Stomach (tissue), 9 donors: Measurements from ENCODE around the gene CCNK. TPM values are rescaled to one million over a fixed set of nuclear protein-coding genes. Genes with fewer than 3 reads are reported as not detected.

ENCODE experiments used
- DNase-seq, 2 donors: peaks; one replicate each; pipeline versions ENCODE4 v3.0.0 to v3.0.0-alpha.2; 2013 to 2019
- H3K27ac ChIP-seq, 5 donors: fragments of 200-600 bp in 4 of 5; sonication (generic) in 4 of 5; one replicate each; pipeline ENCODE4 v1.5.1; 2013 to 2019; ENCODE audit warnings: mild to moderate bottlenecking in 1 of 5, moderate library complexity in 1 of 5
- H3K27me3 ChIP-seq, 3 donors: fragments of 200-600 bp; sonication (generic); one replicate each; pipeline ENCODE4 v1.5.1; 2017 to 2019; ENCODE audit warnings: mixed run types in 1 of 3
- H3K36me3 ChIP-seq, 4 donors: fragments of 200-600 bp; sonication (generic); 1 replicate in 3 of 4; 2 replicates in 1 of 4; pipeline ENCODE4 v1.5.1; 2016 to 2019
- H3K4me1 ChIP-seq, 4 donors: fragments of 200-600 bp; sonication (generic); one replicate each; pipeline ENCODE4 v1.5.1; 2016 to 2019
- H3K4me3 ChIP-seq, 4 donors: fragments of 200-600 bp; sonication (generic) in 3 of 4; one replicate each; pipeline ENCODE4 v1.5.1; 2016 to 2019; ENCODE audit warnings: mild to moderate bottlenecking in 1 of 4
- H3K9me3 ChIP-seq, 4 donors: fragments of 200-600 bp; sonication (generic); one replicate each; pipeline ENCODE4 v1.5.1; 2016 to 2019
- EP300 ChIP-seq: sonication (generic); formaldehyde crosslinking; IDR thresholded peaks from one replicate; pipeline ENCODE4 v1.6.1; 2017; ENCODE audit warnings: antibody characterized with exemption
- POLR2A ChIP-seq, 4 donors: fragments of 450-650 bp; IDR thresholded peaks; one replicate each; pipeline ENCODE4 v1.6.1; 2016; ENCODE audit warnings: antibody characterized with exemption in 4 of 4, control low read depth in 2 of 4, mild to moderate bottlenecking in 1 of 4, moderate library complexity in 1 of 4
- POLR2AphosphoS5 ChIP-seq, 3 donors: sonication (generic); formaldehyde crosslinking; IDR thresholded peaks; one replicate each; pipeline ENCODE4 v1.6.1; 2016; ENCODE audit warnings: antibody characterized with exemption in 3 of 3
- WGBS, 5 donors: extraction: QIAGEN DNeasy Blood & Tissue Kit in 3 of 5; methylation state at CpG; one replicate each; pipeline versions ENCODE4 v1.1.5 to v1.1.7; 2013 to 2018; 5-methylcytosine and 5-hydroxymethylcytosine counted together
- intact Hi-C: fragments of 100-400 bp; cut with DNase I; formaldehyde crosslinking; loops from one replicate; pipeline ENCODE4 v1.15.1; 2023; ENCODE audit warnings: low total_unique reads
- polyA plus RNA-seq, 3 donors: library from polyadenylated mRNA; stranded (reverse); fragments of 200-250 nt; gene quantifications; one replicate each; pipeline ENCODE4 v1.2.3, GENCODE V29; 2013
- total RNA-seq, 5 donors: library from RNA; depleted of rRNA; stranded (reverse); fragments of >200 nt; gene quantifications; one replicate each; pipeline versions ENCODE4 v1.1.0 to v1.2.3, GENCODE V29; 2014 to 2016
- TF ChIP-seq, protein P1 (sequence below), 7 experiments: fragments of 450-650 bp in 4 of 7; fragments of 200-600 bp in 3 of 7; sonication (generic) in 3 of 7; IDR thresholded peaks; one replicate each; pipeline ENCODE4 v1.5.1; 2016 to 2019; ENCODE audit warnings: antibody characterized with exemption in 7 of 7, control low read depth in 2 of 7, mild to moderate bottlenecking in 1 of 7
- donor health status: healthy with polysubstance abuse.
- donor health status: Bipolar disorder and iron deficiency.
- donor health status: healthy.

Gene CCNK
- total and polyA plus RNA-seq, 8 donors: 2.3 to 48.3 (median 11.4) TPM

DNA sequence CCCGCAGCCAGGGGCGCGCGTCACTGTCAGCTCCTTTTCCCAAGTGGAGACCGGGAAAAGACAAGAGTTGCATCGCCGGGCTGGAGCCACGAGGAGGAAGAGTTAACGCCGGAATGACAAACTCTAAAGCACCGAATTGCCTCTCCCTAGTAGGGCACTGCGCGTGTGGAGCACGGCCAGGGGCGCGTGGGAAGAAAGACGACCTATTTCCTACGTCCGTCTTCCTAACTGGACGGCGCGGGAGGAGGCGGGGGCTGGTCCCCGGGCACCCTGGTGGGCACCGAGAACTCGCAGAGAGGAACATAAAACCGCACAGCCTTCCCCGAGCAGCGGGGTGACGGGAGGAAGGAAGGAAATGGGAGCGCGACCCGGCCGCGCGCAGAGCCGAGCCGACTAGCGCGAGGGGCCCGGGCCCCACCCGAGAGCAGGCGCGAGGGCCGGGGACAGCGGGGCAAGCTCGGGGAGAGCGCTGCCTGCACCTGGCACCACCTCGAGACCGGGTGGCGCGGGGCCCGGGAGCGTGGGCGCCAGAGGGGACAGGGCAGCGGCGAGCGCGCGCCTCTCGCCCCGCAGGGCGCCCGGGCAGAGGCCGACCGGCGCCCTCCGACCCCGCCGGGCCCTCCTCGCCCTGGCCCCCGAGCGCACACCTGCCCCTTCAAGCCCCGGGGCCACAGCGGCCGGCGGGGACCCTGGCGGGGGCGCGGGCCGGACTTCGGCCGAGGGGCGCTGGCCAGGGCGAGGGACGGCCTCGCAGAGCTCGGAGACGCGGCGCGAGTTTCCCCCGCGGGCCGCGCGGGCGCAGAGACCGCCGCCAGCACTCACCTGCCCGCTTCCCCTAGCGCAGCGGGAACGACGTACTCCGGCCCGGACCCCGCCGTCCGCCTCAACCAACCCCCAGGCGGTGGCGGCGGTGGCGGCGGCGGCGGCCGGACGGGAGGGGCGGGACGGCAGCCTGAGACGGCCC, 1.0 kb upstream of the CCNK start, which contains the start of gene SETD3:
TSS of gene SETD3 (minus strand) at position 954 of the 964 bp plus-strand sequence. CDS start 15,054 bp downstream, outside the sequence.
- DNase-seq: peak; percentile 54 to 79
- Histone ChIP-seq H3K9me3 (no peaks in the 10 kb centered on the region), H3K4me1 (peaks cover 31 to 78% (median 54%) of the 10 kb centered on the region in 4 donors), H3K4me3 (peak within 1 kb of the TSS; percentile 82 to 99 (median 98)), H3K27me3 (no peaks in the 10 kb centered on the region), H3K27ac (peak within 1 kb of the TSS; percentile 96 to 100 (median 98)), H3K36me3 (no peaks in the 10 kb centered on the region)
- intact Hi-C loops: no loop called here
- TF ChIP-seq EP300 (no peak), POLR2A (IDR thresholded peaks at IDR 0.05) (no peak), POLR2AphosphoS5 (IDR thresholded peaks at IDR 0.05) (peak in 2 of 3 donors; percentile 23 to 51)
- TF ChIP-seq, protein P1, sequence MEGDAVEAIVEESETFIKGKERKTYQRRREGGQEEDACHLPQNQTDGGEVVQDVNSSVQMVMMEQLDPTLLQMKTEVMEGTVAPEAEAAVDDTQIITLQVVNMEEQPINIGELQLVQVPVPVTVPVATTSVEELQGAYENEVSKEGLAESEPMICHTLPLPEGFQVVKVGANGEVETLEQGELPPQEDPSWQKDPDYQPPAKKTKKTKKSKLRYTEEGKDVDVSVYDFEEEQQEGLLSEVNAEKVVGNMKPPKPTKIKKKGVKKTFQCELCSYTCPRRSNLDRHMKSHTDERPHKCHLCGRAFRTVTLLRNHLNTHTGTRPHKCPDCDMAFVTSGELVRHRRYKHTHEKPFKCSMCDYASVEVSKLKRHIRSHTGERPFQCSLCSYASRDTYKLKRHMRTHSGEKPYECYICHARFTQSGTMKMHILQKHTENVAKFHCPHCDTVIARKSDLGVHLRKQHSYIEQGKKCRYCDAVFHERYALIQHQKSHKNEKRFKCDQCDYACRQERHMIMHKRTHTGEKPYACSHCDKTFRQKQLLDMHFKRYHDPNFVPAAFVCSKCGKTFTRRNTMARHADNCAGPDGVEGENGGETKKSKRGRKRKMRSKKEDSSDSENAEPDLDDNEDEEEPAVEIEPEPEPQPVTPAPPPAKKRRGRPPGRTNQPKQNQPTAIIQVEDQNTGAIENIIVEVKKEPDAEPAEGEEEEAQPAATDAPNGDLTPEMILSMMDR (IDR thresholded peaks at IDR 0.05): peak in 1 of 7 experiments; percentile 2
- WGBS, 5 donors: 0% methylated on average over 35 to 111 of the region's 122 CpGs

DNA sequence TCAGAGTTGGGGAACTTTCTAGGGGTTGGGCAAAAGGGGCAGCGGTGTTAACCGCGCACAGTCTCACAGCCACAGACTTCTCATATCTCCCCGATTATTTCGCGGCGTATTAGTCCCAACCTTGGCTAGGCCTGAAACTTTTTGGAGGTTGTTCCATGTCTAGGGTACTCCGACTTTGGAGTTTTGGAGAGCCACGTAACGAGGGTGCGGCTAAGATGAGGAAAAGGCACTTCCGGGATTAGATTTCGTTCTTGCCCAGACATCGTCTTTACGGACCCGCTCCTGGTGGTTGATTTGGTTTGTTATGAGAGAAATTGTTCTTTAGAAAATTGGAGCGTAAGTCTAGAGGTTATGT, 513 bp downstream of the CCNK start:
- H3K36me3 ChIP-seq: no peaks in the 10 kb centered on the region
- peak overlapping the region; percentile 82 to 99 (median 96) for H3K4me3 ChIP-seq
- TF ChIP-seq EP300 (no peak), POLR2AphosphoS5 (IDR thresholded peaks at IDR 0.05) (no peak), POLR2A (IDR thresholded peaks at IDR 0.05) (no peak)
- TF ChIP-seq, protein P1 (IDR thresholded peaks at IDR 0.05): no peak
- intact Hi-C loops: no loop called here
- H3K27ac ChIP-seq: peak overlapping the region; percentile 93 to 98 (median 96)
- DNase-seq: peak in 1 of 2 donors; percentile 71
- no peaks in the 10 kb centered on the region for H3K9me3 ChIP-seq
- 0% methylated on average over 17 of the region's 17 CpGs for WGBS, 5 donors
- H3K4me1 ChIP-seq: peaks cover 31 to 75% (median 56%) of the 10 kb centered on the region in 4 donors
- H3K27me3 ChIP-seq: no peaks in the 10 kb centered on the region

DNA sequence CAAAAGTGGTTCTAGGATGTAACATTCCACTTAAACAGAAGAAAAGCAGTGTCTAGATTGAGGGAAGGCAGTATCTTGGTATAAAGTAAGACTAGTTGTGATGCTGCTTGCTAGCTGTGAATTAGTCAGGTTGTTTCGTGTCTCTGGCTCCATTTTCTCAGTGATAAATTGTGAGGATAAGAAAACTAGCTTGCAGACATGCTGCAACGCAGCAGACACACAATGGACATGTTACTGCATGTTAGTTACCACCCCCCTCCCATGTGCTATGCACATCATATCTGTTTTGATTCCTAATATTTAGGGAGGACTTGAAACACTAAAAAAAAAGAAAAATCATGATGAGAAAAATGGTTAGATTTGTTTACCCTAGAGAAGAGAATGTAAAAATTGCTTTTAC, 2.9 kb downstream of the CCNK start:
- Histone ChIP-seq H3K4me3 (no peak overlapping the region), H3K27ac (no peak overlapping the region), H3K4me1 (peaks cover 20 to 76% (median 56%) of the 10 kb centered on the region in 4 donors), H3K27me3 (no peaks in the 10 kb centered on the region), H3K36me3 (no peaks in the 10 kb centered on the region), H3K9me3 (no peaks in the 10 kb centered on the region)
- 28 to 58% (median 49%) methylated on average over 2 of the region's 2 CpGs for WGBS, 5 donors
- TF ChIP-seq POLR2A (IDR thresholded peaks at IDR 0.05) (no peak), EP300 (no peak)
- intact Hi-C loops: no loop called here
- DNase-seq: no peak

DNA sequence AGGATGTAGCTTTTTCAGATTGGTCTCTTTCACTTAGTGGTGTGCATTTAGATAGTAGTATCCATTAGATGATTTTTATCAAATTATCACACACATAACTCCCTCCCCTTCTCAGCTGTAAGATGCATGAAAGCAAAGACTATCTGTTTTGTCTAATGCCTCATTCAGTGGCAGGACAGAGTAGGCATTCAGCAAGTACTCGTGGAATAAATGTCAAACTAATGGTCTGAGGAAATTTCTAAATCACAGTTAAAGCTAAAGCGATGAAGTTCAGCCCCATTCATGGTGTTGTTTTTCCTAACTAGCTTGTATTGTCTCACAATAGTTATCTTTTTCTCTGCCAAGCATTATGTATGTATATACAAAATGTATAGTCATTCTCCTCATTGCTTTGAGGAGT, 16.1 kb downstream of the CCNK start:
- Histone ChIP-seq H3K27ac (no peak overlapping the region), H3K9me3 (no peaks in the 10 kb centered on the region), H3K4me1 (no peaks in the 10 kb centered on the region), H3K27me3 (no peaks in the 10 kb centered on the region), H3K36me3 (peaks cover 52 to 100% (median 99%) of the 10 kb centered on the region in 4 donors), H3K4me3 (no peak overlapping the region)
- TF ChIP-seq, protein P1 (IDR thresholded peaks at IDR 0.05): no peak
- TF ChIP-seq POLR2AphosphoS5 (IDR thresholded peaks at IDR 0.05) (no peak), EP300 (no peak), POLR2A (IDR thresholded peaks at IDR 0.05) (no peak)
- WGBS, 5 donors: 92 to 94% (median 93%) methylated on average over 2 of the region's 2 CpGs
- intact Hi-C loops: no loop called here
- DNase-seq: no peak
